ENCODE data around the gene DDX10.
A peak's percentile ranks its signal among the peaks of the same experiment; 100 is the strongest.

DDX10 gene

GRCh38 chr11:108863528-108863927 is 198.7 kb downstream of the DDX10 start:
- DNase-seq (ENCODE audit: low read depth in 2 of 2): no peak
- H3K4me3 ChIP-seq (replicated peaks in 1 of 2; ENCODE audit: low read depth in 2 of 2, low read length in 2 of 2): no peak overlapping the region
- TF ChIP-seq, protein P1, sequence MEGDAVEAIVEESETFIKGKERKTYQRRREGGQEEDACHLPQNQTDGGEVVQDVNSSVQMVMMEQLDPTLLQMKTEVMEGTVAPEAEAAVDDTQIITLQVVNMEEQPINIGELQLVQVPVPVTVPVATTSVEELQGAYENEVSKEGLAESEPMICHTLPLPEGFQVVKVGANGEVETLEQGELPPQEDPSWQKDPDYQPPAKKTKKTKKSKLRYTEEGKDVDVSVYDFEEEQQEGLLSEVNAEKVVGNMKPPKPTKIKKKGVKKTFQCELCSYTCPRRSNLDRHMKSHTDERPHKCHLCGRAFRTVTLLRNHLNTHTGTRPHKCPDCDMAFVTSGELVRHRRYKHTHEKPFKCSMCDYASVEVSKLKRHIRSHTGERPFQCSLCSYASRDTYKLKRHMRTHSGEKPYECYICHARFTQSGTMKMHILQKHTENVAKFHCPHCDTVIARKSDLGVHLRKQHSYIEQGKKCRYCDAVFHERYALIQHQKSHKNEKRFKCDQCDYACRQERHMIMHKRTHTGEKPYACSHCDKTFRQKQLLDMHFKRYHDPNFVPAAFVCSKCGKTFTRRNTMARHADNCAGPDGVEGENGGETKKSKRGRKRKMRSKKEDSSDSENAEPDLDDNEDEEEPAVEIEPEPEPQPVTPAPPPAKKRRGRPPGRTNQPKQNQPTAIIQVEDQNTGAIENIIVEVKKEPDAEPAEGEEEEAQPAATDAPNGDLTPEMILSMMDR (IDR thresholded peaks at IDR 0.05; ENCODE audit: low read depth, low read length): no peak

DNA sequence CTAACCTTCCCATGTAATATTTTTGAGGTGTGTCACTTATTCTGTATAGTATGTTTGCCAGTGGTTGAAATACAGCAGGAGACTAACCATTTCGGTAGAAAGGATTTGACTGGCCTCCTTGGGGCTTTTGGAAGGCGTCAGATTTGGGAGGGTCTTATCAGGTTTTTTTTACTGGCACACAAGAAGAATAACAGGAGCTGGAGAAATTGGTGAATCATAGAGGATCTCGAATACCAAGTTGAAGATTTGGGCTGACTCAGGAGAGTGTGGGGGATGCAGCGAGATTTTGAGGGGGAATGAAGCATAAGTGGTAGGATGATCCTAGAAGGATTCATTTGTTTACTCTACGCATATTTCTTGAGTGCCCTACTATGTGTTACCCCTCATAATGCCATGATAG is 200.5 kb downstream of the DDX10 start:
- H3K4me3 ChIP-seq (replicated peaks in 1 of 2; ENCODE audit: low read depth in 2 of 2, low read length in 2 of 2): no peak overlapping the region
- DNase-seq (ENCODE audit: low read depth in 2 of 2): peak; percentile 46 to 50
- TF ChIP-seq, protein P1 (IDR thresholded peaks at IDR 0.05; ENCODE audit: low read depth, low read length): no peak

- H3K4me3 ChIP-seq (replicated peaks in 1 of 2; ENCODE audit: low read depth in 2 of 2, low read length in 2 of 2): no peak overlapping the region
- TF ChIP-seq, protein P1 (IDR thresholded peaks at IDR 0.05; ENCODE audit: low read depth, low read length): no peak
- DNase-seq (ENCODE audit: low read depth in 2 of 2): no peak
These were observed 201.9 kb downstream of the DDX10 start for GRCh38 chr11:108866781-108867180.

DNA sequence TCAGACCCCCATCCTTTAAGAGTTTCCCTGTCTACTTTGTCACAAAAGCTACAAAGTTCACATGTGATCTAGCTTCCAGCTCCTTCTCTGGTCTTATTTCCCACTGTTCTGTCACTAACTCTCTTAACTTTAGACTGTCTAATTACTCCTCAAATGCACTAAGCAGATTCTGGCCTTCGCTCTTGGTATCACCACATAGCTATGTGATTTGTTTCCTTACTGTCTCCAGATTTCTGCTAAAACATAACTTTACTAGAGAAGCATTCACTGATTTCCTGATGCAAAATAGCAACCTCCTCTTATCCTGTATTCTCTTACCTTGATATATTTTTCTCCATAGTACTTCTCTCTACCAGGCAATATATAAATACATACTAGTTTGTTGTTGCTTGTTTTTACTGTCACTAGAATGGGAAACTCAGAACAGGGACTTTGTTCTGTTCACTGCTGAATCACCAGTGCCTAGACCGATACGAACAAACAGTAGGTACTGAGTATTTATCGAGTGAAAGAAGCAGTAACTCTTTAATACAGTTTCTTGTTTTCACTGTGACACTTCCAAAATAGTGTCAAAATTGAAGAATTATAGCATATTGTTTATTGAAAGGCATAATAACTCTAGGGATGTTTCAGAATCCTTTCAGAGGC is 205.6 kb downstream of the DDX10 start:
- peak; percentile 79 to 85 for DNase-seq (ENCODE audit: low read depth in 2 of 2)
- H3K4me3 ChIP-seq (replicated peaks in 1 of 2; ENCODE audit: low read depth in 2 of 2, low read length in 2 of 2): peak overlapping the region in 1 of 2 donors; percentile 1
- TF ChIP-seq, protein P1 (IDR thresholded peaks at IDR 0.05; ENCODE audit: low read depth, low read length): no peak

GRCh38 chr11:108871152-108871551 is 206.3 kb downstream of the DDX10 start:
- no peak overlapping the region for H3K4me3 ChIP-seq (replicated peaks in 1 of 2; ENCODE audit: low read depth in 2 of 2, low read length in 2 of 2)
- peak; percentile 82 for DNase-seq (ENCODE audit: low read depth in 2 of 2)
- TF ChIP-seq, protein P1 (IDR thresholded peaks at IDR 0.05; ENCODE audit: low read depth, low read length): peak; percentile 69

DNA sequence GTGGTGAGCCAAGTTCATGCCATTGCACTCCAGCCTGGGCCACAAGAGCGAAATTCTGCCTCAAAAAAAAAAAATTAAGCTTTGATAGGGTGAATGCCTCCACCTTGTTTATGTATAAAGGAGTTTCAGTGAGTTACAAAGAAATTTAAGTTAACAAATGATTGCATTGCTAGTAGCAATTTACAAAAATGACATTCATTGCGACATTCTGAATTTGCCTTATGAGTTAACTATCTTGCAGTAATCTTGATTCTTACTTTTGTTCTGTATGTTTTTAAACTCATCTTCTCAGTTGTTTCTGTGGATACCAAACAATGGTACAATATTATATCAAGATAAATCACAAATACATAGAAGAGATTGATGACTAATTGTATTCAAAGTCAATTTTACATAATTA is 207.0 kb downstream of the DDX10 start:
- H3K4me3 ChIP-seq (replicated peaks in 1 of 2; ENCODE audit: low read depth in 2 of 2, low read length in 2 of 2): no peak overlapping the region
- TF ChIP-seq, protein P1 (IDR thresholded peaks at IDR 0.05; ENCODE audit: low read depth, low read length): no peak
- peak in 1 of 2 donors; percentile 26 for DNase-seq (ENCODE audit: low read depth in 2 of 2)

Data from cardiac fibroblast (primary cell).